ENCODE measurements around the gene ACVR2A. TPM values are rescaled to one million over a fixed set of nuclear protein-coding genes. Genes with fewer than 3 reads are reported as not detected.

The ACVR2A gene
- polyA plus RNA-seq, 3 donors = 2.6 to 10.5 (median 3.7) TPM

DNA sequence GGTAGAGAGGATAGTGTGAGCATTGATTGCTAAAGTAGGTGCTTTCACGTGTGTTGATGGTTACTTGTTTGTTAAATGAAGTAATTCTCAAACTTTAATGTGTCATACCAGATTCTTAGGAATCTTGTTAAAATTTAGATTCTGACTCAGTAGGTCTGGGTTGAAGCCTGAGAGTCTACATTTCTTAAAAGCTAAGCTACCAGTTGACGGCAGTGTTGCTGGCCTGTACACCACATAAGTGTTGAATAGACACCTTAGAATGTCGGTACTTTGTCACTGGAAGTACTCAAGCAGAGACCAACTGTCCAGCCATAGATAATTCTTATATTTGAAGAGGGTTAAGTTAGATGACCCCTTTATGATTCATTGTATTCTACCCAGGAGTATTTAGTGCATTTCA is 79.8 kb downstream of the ACVR2A start:
- Mint-ChIP-seq H3K4me1 (no peaks in the 10 kb centered on the region), H3K9me3 (no peaks in the 10 kb centered on the region), H3K4me3 (no peak overlapping the region), H3K36me3 (peaks cover 46 to 48% of the 10 kb centered on the region in 2 donors), H3K27me3 (ENCODE audit: low read depth in 3 of 3) (no peaks in the 10 kb centered on the region), H3K27ac (no peak overlapping the region)
- Histone ChIP-seq H4K20me1 (ENCODE audit: insufficient read depth, low read length) (peaks cover 11% of the 10 kb centered on the region), H3K4me3 (replicated peaks in 1 of 3; ENCODE audit: low read depth in 2 of 3, low read length in 3 of 3) (no peak overlapping the region), H2AFZ (ENCODE audit: insufficient read depth, low read depth, low read length, poor library complexity, severe bottlenecking) (no peak overlapping the region), H3K4me1 (ENCODE audit: control insufficient read depth in 1 of 2, insufficient read depth in 2 of 2, low read length in 2 of 2) (no peaks in the 10 kb centered on the region), H3K27me3 (ENCODE audit: control insufficient read depth in 2 of 2, insufficient read depth in 2 of 2, low read length in 2 of 2) (no peaks in the 10 kb centered on the region), H3K9me3 (replicated peaks in 1 of 2; ENCODE audit: control insufficient read depth in 1 of 2, insufficient read depth in 1 of 2, low read length in 2 of 2) (no peaks in the 10 kb centered on the region), H3K36me3 (replicated peaks in 1 of 2; ENCODE audit: control insufficient read depth in 1 of 2, insufficient read depth in 2 of 2, low read length in 2 of 2) (peaks cover 21 to 66% of the 10 kb centered on the region in 2 donors), H3K79me2 (ENCODE audit: insufficient read depth, low read length) (no peaks in the 10 kb centered on the region), H3K9ac (ENCODE audit: insufficient read depth, low read length, poor library complexity, severe bottlenecking) (no peak overlapping the region), H3K27ac (ENCODE audit: low read depth in 1 of 2, low read length in 2 of 2) (no peak overlapping the region), H3K4me2 (replicated peaks; ENCODE audit: extremely low read depth, low read length, poor library complexity, severe bottlenecking) (no peak overlapping the region)
- DNase-seq = no peak
- no CpG with 5 or more reads among the region's 3 CpGs for WGBS (ENCODE audit: insufficient coverage)
- TF ChIP-seq, protein P1, sequence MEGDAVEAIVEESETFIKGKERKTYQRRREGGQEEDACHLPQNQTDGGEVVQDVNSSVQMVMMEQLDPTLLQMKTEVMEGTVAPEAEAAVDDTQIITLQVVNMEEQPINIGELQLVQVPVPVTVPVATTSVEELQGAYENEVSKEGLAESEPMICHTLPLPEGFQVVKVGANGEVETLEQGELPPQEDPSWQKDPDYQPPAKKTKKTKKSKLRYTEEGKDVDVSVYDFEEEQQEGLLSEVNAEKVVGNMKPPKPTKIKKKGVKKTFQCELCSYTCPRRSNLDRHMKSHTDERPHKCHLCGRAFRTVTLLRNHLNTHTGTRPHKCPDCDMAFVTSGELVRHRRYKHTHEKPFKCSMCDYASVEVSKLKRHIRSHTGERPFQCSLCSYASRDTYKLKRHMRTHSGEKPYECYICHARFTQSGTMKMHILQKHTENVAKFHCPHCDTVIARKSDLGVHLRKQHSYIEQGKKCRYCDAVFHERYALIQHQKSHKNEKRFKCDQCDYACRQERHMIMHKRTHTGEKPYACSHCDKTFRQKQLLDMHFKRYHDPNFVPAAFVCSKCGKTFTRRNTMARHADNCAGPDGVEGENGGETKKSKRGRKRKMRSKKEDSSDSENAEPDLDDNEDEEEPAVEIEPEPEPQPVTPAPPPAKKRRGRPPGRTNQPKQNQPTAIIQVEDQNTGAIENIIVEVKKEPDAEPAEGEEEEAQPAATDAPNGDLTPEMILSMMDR (IDR thresholded peaks at IDR 0.05) = no peak
- intact Hi-C loops (cut with micrococcal nuclease) = no loop called here

DNA sequence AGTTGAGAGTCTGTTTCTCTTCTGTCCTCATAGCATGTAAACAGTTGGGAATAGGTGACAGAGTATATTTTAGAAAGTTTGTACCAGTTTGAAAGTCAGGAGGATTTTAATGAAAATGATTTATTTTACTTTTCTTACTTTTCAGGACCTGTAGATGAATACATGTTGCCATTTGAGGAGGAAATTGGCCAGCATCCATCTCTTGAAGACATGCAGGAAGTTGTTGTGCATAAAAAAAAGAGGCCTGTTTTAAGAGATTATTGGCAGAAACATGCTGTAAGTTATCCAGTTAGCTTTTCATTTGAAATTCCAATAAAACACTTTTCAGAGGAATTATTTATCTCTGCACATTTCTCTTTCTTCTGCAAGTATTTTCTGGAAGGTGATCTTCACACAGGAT is 81.1 kb downstream of the ACVR2A start:
- Histone ChIP-seq H3K9me3 (replicated peaks in 1 of 2; ENCODE audit: control insufficient read depth in 1 of 2, insufficient read depth in 1 of 2, low read length in 2 of 2) (no peaks in the 10 kb centered on the region), H3K36me3 (replicated peaks in 1 of 2; ENCODE audit: control insufficient read depth in 1 of 2, insufficient read depth in 2 of 2, low read length in 2 of 2) (peaks cover 19 to 65% of the 10 kb centered on the region in 2 donors), H3K79me2 (ENCODE audit: insufficient read depth, low read length) (no peaks in the 10 kb centered on the region), H2AFZ (ENCODE audit: insufficient read depth, low read depth, low read length, poor library complexity, severe bottlenecking) (no peak overlapping the region), H3K4me2 (replicated peaks; ENCODE audit: extremely low read depth, low read length, poor library complexity, severe bottlenecking) (no peak overlapping the region), H3K9ac (ENCODE audit: insufficient read depth, low read length, poor library complexity, severe bottlenecking) (no peak overlapping the region), H3K4me3 (replicated peaks in 1 of 3; ENCODE audit: low read depth in 2 of 3, low read length in 3 of 3) (no peak overlapping the region), H3K27me3 (ENCODE audit: control insufficient read depth in 2 of 2, insufficient read depth in 2 of 2, low read length in 2 of 2) (no peaks in the 10 kb centered on the region), H3K27ac (ENCODE audit: low read depth in 1 of 2, low read length in 2 of 2) (no peak overlapping the region), H4K20me1 (ENCODE audit: insufficient read depth, low read length) (peaks cover 11% of the 10 kb centered on the region), H3K4me1 (ENCODE audit: control insufficient read depth in 1 of 2, insufficient read depth in 2 of 2, low read length in 2 of 2) (no peaks in the 10 kb centered on the region)
- H3K4me1 Mint-ChIP-seq = no peaks in the 10 kb centered on the region
- intact Hi-C loops (cut with micrococcal nuclease) = no loop called here
- DNase-seq = no peak
- no peak overlapping the region for H3K4me3 Mint-ChIP-seq
- no peaks in the 10 kb centered on the region for H3K27me3 Mint-ChIP-seq (ENCODE audit: low read depth in 3 of 3)
- H3K9me3 Mint-ChIP-seq = no peaks in the 10 kb centered on the region
- no peak overlapping the region for H3K27ac Mint-ChIP-seq
- H3K36me3 Mint-ChIP-seq = peaks cover 35 to 46% of the 10 kb centered on the region in 2 donors
- TF ChIP-seq, protein P1 (IDR thresholded peaks at IDR 0.05) = no peak
